ENCODE data around the gene CSRP3. TPM values are rescaled to one million over a fixed set of nuclear protein-coding genes. Genes with fewer than 3 reads are reported as not detected.

Gene CSRP3
- under 1 TPM in 1 of 4 donors, not detected in 3; 0.19 TPM for total RNA-seq

DNA sequence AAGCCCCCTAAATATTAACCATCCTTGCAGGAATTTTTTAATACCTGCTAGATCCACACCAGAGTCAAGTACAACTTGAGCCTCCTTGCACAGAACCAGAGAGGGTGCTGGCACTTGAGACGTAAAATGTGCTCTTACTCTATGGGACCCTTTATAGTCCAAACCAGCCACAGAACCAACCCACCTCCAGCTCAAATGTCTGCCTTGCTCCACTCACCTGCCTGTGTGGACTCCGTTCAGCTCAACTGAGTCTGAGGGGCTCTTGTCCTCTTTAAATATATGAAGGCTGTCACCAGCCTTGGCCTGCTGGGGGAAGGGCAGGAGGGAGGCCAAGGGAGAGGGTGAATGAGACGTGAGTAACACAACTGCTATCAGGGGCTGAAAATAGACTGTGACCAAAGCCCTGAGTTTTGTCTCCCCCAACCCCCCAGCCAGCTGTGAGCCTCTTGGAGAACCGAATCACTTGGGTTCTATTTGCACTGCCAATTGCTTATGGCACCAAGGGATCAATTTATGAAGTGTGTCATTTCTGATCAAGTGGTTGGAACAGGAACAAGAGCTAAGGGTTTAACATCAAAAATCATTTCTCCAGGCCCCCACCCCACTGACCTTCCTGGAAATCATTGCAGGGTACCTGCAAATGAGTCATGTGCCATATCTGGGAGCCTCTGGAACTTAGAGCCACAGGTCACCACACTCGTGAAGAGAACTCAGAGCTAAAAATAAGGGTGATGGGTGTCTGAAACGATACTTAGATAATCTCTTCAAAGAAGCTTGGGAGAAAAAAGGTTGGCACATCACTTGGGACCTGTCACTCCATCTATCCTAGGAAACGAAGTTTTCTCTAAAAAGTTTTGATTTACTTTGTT is at the start of gene CSRP3:
TSS of gene CSRP3 (minus strand) at position 247 of the 869 bp plus-strand sequence. CDS start 9,535 bp downstream, outside the sequence.
- Histone ChIP-seq H3K27me3 (no peaks in the 10 kb centered on the region), H3K27ac (no peak within 1 kb of the TSS), H3K36me3 (no peaks in the 10 kb centered on the region), H3K4me1 (no peaks in the 10 kb centered on the region), H3K4me3 (no peak within 1 kb of the TSS), H3K9me3 (no peaks in the 10 kb centered on the region)
- no peak for TF ChIP-seq POLR2AphosphoS5 (IDR thresholded peaks at IDR 0.05)
- no peak for TF ChIP-seq EP300 (IDR thresholded peaks at IDR 0.05)
- 54 to 82% methylated on average over 3 to 4 of the region's 7 CpGs for WGBS, 2 donors (ENCODE audit: low coverage in 1 of 2)
- ATAC-seq, result no peak

DNA sequence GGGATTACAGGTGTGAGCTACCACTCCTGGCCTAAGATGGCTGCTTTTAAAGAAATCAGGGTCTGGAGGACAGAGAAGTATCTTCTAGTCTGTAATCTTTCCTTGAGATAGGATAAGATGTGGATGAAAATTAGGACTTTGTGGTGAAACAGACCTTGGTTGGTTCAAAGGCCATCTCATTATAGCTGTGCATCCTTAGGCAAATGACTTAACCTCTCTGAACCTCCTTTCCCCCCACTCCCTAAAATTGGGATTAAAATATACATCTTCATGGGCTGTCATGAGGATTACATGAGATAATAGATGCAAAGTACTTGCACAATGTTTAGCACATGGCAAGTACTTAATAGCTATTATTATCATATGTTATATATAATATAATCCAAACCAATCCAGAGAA is 49.8 kb upstream of the CSRP3 start:
- Histone ChIP-seq H3K27ac (no peak overlapping the region), H3K4me3 (no peak overlapping the region), H3K4me1 (no peaks in the 10 kb centered on the region), H3K9me3 (no peaks in the 10 kb centered on the region), H3K36me3 (no peaks in the 10 kb centered on the region), H3K27me3 (peaks cover 10% of the 10 kb centered on the region)
- no peak for ATAC-seq
- no peak for TF ChIP-seq POLR2A (IDR thresholded peaks at IDR 0.05)
- no peak for TF ChIP-seq EP300 (IDR thresholded peaks at IDR 0.05)
- TF ChIP-seq, protein P1, sequence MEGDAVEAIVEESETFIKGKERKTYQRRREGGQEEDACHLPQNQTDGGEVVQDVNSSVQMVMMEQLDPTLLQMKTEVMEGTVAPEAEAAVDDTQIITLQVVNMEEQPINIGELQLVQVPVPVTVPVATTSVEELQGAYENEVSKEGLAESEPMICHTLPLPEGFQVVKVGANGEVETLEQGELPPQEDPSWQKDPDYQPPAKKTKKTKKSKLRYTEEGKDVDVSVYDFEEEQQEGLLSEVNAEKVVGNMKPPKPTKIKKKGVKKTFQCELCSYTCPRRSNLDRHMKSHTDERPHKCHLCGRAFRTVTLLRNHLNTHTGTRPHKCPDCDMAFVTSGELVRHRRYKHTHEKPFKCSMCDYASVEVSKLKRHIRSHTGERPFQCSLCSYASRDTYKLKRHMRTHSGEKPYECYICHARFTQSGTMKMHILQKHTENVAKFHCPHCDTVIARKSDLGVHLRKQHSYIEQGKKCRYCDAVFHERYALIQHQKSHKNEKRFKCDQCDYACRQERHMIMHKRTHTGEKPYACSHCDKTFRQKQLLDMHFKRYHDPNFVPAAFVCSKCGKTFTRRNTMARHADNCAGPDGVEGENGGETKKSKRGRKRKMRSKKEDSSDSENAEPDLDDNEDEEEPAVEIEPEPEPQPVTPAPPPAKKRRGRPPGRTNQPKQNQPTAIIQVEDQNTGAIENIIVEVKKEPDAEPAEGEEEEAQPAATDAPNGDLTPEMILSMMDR (IDR thresholded peaks at IDR 0.05), result no peak
- no peak for TF ChIP-seq POLR2AphosphoS5 (IDR thresholded peaks at IDR 0.05)

DNA sequence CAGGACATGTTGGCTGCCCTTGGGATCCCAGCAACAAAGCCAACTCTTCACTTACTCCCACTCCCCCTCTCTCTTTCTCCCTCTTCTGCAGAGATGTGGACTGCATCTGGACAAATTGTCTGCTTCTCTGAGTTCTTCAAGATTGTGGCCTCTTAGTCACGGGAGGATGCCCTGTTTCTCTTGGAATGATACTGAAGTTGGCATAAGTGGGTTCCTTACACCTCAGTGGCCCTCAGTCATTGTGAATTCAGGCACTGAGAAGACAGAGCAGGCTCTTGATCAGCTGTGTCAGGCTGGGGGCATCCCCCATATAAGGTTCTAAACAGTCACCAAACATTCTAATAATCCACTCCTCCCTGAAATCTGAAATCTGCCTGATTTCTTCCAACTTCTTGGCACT is 45.0 kb upstream of the CSRP3 start:
- peaks cover 56% of the 10 kb centered on the region for H3K27me3 ChIP-seq
- H3K27ac ChIP-seq, result no peak overlapping the region
- no peak for ATAC-seq
- 90% methylated on average over 1 of the region's 1 CpG; no CpG with 5 or more reads in 1 of the 2 donors for WGBS, 2 donors (ENCODE audit: low coverage in 1 of 2)
- TF ChIP-seq, protein P1 (IDR thresholded peaks at IDR 0.05), result no peak
- TF ChIP-seq POLR2AphosphoS5 (IDR thresholded peaks at IDR 0.05) (no peak), EP300 (IDR thresholded peaks at IDR 0.05) (no peak), POLR2A (IDR thresholded peaks at IDR 0.05) (no peak)
- H3K4me1 ChIP-seq, result peaks cover 0 to 8% (median 7%) of the 10 kb centered on the region in 3 donors
- no peaks in the 10 kb centered on the region for H3K36me3 ChIP-seq
- H3K9me3 ChIP-seq, result no peaks in the 10 kb centered on the region
- no peak overlapping the region for H3K4me3 ChIP-seq

DNA sequence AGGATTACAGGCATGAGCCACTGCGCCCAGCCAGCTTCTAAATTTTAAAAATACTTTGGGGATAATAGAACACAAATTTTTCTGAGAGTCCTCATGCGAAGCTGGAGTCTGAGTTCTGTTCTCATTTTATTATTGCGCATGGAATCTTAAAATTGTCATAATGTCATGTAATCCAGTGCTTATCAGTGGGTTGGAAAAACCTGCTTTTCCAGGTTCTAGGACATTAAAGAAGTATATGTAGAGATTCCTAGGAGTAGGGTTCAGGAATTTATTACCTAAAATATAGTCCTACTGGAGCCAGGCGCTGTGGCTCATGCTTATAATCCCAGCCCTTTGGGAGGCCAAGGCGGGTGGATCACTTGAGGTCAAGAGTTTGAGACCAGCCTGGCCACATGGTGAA is 43.6 kb upstream of the CSRP3 start:
- Histone ChIP-seq H3K27ac (no peak overlapping the region), H3K27me3 (peaks cover 71% of the 10 kb centered on the region), H3K36me3 (no peaks in the 10 kb centered on the region), H3K4me3 (no peak overlapping the region), H3K9me3 (no peaks in the 10 kb centered on the region), H3K4me1 (peaks cover 0 to 23% (median 15%) of the 10 kb centered on the region in 3 donors)
- 78 to 92% methylated on average over 3 to 5 of the region's 5 CpGs for WGBS, 2 donors (ENCODE audit: low coverage in 1 of 2)
- ATAC-seq, result no peak
- TF ChIP-seq, protein P1 (IDR thresholded peaks at IDR 0.05), result no peak
- TF ChIP-seq EP300 (IDR thresholded peaks at IDR 0.05) (no peak), POLR2AphosphoS5 (IDR thresholded peaks at IDR 0.05) (no peak), POLR2A (IDR thresholded peaks at IDR 0.05) (no peak)

DNA sequence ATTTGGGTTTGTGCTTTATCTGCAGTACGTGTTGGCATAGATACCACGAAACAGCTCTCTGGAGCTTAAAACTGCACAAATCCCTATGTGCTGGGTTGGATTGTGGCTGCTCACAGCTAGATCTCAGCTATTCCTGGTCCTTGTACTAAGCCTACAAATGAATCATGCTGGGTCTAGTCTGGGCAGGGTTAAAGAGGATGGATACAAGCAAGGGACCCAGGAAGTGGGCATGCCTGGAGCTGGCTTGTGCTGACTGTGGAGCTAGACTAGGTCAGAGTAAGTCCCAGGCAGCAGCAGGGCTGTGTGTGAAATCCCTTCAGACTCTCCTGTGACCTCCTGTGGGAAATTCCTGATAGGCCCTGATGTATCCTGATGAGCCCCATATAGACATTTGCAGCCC is 42.8 kb upstream of the CSRP3 start:
- no peak for TF ChIP-seq POLR2AphosphoS5 (IDR thresholded peaks at IDR 0.05)
- TF ChIP-seq, protein P1 (IDR thresholded peaks at IDR 0.05), result no peak
- TF ChIP-seq EP300 (IDR thresholded peaks at IDR 0.05), result no peak
- no peak for TF ChIP-seq POLR2A (IDR thresholded peaks at IDR 0.05)
- H3K27me3 ChIP-seq, result peaks cover 74% of the 10 kb centered on the region
- WGBS, 2 donors (ENCODE audit: low coverage in 1 of 2), result 81% methylated on average over 2 of the region's 2 CpGs; no CpG with 5 or more reads in 1 of the 2 donors
- H3K4me1 ChIP-seq, result peaks cover 0 to 26% (median 16%) of the 10 kb centered on the region in 3 donors
- H3K27ac ChIP-seq, result no peak overlapping the region
- H3K36me3 ChIP-seq, result no peaks in the 10 kb centered on the region
- H3K4me3 ChIP-seq, result no peak overlapping the region
- no peaks in the 10 kb centered on the region for H3K9me3 ChIP-seq
- no peak for ATAC-seq
